ENCODE results near the gene TXNDC17. TPM values are rescaled to one million over a fixed set of nuclear protein-coding genes. Genes with fewer than 3 reads are reported as not detected.
A peak's percentile ranks its signal among the peaks of the same experiment; 100 is the strongest.

TXNDC17 gene
- total and polyA plus RNA-seq, 2 of the 13 experiments (the other 11 are each of a cell fraction or from before 2014, with no cell fraction given) = 188 to 266 TPM

DNA sequence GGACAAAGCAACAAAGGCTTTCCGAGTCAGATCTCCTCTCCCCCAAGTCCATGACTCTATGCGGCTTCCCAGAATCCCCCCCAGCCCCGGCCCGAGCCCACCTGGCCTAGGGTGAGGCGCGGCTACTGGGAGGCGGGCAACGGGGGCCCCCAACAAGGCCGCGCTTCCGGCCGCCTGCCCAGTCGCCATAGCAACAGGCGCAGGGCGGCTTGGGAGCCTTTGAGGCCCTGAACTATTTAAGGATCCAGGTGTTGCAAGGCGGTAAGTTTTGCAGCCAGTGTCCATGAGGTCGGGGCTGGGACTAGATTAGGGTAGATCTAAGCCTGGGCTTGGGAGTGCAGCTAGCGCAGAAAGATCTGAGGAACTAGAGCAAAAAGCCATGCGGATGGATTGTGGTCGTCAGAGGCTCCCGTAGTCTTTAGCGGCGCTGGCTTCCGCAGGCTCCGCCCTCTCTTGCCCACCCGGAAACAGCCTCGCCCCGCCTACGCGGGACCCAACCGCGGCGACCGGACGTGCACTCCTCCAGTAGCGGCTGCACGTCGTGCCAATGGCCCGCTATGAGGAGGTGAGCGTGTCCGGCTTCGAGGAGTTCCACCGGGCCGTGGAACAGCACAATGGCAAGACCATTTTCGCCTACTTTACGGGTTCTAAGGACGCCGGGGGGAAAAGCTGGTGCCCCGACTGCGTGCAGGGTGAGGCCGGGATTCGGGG lies at the start of gene TXNDC17, which contains the start of gene KIAA0753 (continued):
- TF ChIP-seq NRL (CRISPR knock-in tag; IDR thresholded peaks at IDR 0.05; ENCODE audit: borderline replicate concordance) (peak; percentile 60; the same call in 1 of the 2 replicates), ZNF7 (CRISPR knock-in tag; IDR thresholded peaks at IDR 0.05) (no peak), ZNF841 (CRISPR knock-in tag; IDR thresholded peaks at IDR 0.05; ENCODE audit: borderline replicate concordance) (no peak), UBTF (CRISPR knock-in tag; IDR thresholded peaks at IDR 0.05) (peak; percentile 77), DDIT3 (CRISPR knock-in tag; IDR thresholded peaks at IDR 0.05) (no peak), PRMT3 (CRISPR knock-in tag; IDR thresholded peaks at IDR 0.05; ENCODE audit: borderline replicate concordance, low read depth) (no peak), ZHX2 (IDR thresholded peaks at IDR 0.05; ENCODE audit: low read depth) (no peak; the same call in 1 of the 2 replicates), ZHX2 (CRISPR knock-in tag; IDR thresholded peaks at IDR 0.05; ENCODE audit: borderline replicate concordance) (no peak; the same call in 1 of the 2 replicates), YEATS4 (CRISPR knock-in tag; IDR thresholded peaks at IDR 0.05; ENCODE audit: borderline replicate concordance) (peak; percentile 72; the same call in 1 of the 2 replicates), SMAD9 (CRISPR knock-in tag; IDR thresholded peaks at IDR 0.05) (0 out of 2 replicates have a peak, but pooled peaks have one; percentile 65), ZFX (CRISPR knock-in tag; IDR thresholded peaks at IDR 0.05; ENCODE audit: low read depth) (peak; percentile 97)
- TF ChIP-seq, protein P1, sequence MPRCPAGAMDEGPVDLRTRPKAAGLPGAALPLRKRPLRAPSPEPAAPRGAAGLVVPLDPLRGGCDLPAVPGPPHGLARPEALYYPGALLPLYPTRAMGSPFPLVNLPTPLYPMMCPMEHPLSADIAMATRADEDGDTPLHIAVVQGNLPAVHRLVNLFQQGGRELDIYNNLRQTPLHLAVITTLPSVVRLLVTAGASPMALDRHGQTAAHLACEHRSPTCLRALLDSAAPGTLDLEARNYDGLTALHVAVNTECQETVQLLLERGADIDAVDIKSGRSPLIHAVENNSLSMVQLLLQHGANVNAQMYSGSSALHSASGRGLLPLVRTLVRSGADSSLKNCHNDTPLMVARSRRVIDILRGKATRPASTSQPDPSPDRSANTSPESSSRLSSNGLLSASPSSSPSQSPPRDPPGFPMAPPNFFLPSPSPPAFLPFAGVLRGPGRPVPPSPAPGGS (CRISPR knock-in tag; IDR thresholded peaks at IDR 0.05) = peak; percentile 97; the same call in 1 of the 2 replicates
- TF ChIP-seq, protein P2, sequence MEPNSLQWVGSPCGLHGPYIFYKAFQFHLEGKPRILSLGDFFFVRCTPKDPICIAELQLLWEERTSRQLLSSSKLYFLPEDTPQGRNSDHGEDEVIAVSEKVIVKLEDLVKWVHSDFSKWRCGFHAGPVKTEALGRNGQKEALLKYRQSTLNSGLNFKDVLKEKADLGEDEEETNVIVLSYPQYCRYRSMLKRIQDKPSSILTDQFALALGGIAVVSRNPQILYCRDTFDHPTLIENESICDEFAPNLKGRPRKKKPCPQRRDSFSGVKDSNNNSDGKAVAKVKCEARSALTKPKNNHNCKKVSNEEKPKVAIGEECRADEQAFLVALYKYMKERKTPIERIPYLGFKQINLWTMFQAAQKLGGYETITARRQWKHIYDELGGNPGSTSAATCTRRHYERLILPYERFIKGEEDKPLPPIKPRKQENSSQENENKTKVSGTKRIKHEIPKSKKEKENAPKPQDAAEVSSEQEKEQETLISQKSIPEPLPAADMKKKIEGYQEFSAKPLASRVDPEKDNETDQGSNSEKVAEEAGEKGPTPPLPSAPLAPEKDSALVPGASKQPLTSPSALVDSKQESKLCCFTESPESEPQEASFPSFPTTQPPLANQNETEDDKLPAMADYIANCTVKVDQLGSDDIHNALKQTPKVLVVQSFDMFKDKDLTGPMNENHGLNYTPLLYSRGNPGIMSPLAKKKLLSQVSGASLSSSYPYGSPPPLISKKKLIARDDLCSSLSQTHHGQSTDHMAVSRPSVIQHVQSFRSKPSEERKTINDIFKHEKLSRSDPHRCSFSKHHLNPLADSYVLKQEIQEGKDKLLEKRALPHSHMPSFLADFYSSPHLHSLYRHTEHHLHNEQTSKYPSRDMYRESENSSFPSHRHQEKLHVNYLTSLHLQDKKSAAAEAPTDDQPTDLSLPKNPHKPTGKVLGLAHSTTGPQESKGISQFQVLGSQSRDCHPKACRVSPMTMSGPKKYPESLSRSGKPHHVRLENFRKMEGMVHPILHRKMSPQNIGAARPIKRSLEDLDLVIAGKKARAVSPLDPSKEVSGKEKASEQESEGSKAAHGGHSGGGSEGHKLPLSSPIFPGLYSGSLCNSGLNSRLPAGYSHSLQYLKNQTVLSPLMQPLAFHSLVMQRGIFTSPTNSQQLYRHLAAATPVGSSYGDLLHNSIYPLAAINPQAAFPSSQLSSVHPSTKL (CRISPR knock-in tag; IDR thresholded peaks at IDR 0.05) = peak; percentile 38; the same call in 1 of the 2 replicates

Measured in HepG2 (cell line).